ENCODE measurements around the gene YES1. TPM values are rescaled to one million over a fixed set of nuclear protein-coding genes. Genes with fewer than 3 reads are reported as not detected.

Gene YES1
- total and polyA plus RNA-seq, 2 of the 8 experiments (the other 6 are each of a cell fraction or from before 2014, with no cell fraction given): 14.8 to 94.3 TPM

DNA sequence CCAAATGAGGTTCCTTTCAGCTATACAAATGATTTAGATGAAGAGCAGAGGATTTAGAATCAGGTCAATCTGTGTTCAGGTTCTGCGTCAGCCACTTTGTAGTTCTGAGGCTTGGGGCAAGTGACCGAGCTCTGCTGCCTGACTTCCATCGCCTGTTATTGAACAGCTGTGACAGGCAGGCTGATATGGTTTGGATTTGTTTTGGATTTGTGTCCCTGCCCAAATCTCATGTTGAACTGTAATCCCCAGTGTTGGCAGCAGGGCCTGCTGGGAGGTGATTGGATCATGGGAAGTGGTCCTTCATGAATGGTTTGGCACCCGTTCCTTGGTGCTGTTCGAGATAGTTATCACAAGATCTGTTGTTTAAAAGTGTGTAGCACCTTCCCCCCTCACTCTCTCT is 136.0 kb downstream of the YES1 start:
- H4K20me1 ChIP-seq (replicated peaks in 1 of 2; ENCODE audit: control insufficient read depth in 1 of 2, insufficient read depth in 2 of 2, low read length in 2 of 2): peaks cover 2 to 4% of the 10 kb centered on the region in 2 experiments
- no peak overlapping the region for H3K56ac ChIP-seq (replicated peaks; ENCODE audit: insufficient read length, low read depth, low read length)
- no peak overlapping the region for H2BK120ac ChIP-seq (replicated peaks; ENCODE audit: low read depth, low read length)
- H3K79me1 ChIP-seq (ENCODE audit: low read depth, low read length): no peaks in the 10 kb centered on the region
- no peak overlapping the region for H2BK5ac ChIP-seq (ENCODE audit: low read depth, low read length)
- H2AFZ ChIP-seq (ENCODE audit: low read length): no peak overlapping the region
- peaks cover 7 to 55% (median 31%) of the 10 kb centered on the region in 4 experiments; a peak in 7 of 8 replicates for H3K36me3 ChIP-seq (ENCODE audit: control insufficient read depth in 2 of 4, insufficient read depth in 4 of 4, low read length in 3 of 4)
- H4K91ac ChIP-seq (replicated peaks; ENCODE audit: insufficient read length, low read length): no peak overlapping the region
- no peak overlapping the region for H3K18ac ChIP-seq (ENCODE audit: extremely low read depth, low read length)
- no peak for TF ChIP-seq POU5F1 (IDR thresholded peaks at IDR 0.05; ENCODE audit: low read depth, low read length)
- no peak for TF ChIP-seq RBBP5 (IDR thresholded peaks at IDR 0.05; ENCODE audit: borderline replicate concordance, low read depth, low read length)
- TF ChIP-seq SIX5 (IDR thresholded peaks at IDR 0.05; ENCODE audit: low read depth, low read length): no peak
- TF ChIP-seq NRF1 (IDR thresholded peaks at IDR 0.05; ENCODE audit: low read depth, low read length): no peak
- no peak for TF ChIP-seq GABPA (IDR thresholded peaks at IDR 0.05; ENCODE audit: borderline replicate concordance, insufficient read depth, low read length)
- TF ChIP-seq POLR2AphosphoS5 (IDR thresholded peaks at IDR 0.05; ENCODE audit: low read depth, low read length): no peak; the same call in 1 of the 2 replicates
- TF ChIP-seq CTBP2 (IDR thresholded peaks at IDR 0.05; ENCODE audit: borderline replicate concordance, insufficient read depth, insufficient read length, low read length): no peak
- no peak for TF ChIP-seq GTF2F1 (IDR thresholded peaks at IDR 0.05; ENCODE audit: borderline replicate concordance, low read depth, low read length)
- TF ChIP-seq SP2 (IDR thresholded peaks at IDR 0.05; ENCODE audit: low read length): no peak
- TF ChIP-seq FOSL1 (IDR thresholded peaks at IDR 0.05; ENCODE audit: insufficient read depth, low read depth, low read length): no peak
- no peak for TF ChIP-seq TAF1 (IDR thresholded peaks at IDR 0.05; ENCODE audit: low read depth, low read length)
- no peak overlapping the region for H3K4ac ChIP-seq (replicated peaks; ENCODE audit: insufficient read length, low read depth, low read length)
- no peaks in the 10 kb centered on the region for H3K9me3 ChIP-seq (ENCODE audit: insufficient read depth in 2 of 2, low read depth in 1 of 2, low read length in 1 of 2)
- no peak overlapping the region for H3K4me2 ChIP-seq (ENCODE audit: insufficient read depth in 1 of 2, low read depth in 2 of 2, low read length in 2 of 2)
- H2BK20ac ChIP-seq (ENCODE audit: low read length): no peak overlapping the region
- no peak overlapping the region for H3K14ac ChIP-seq (ENCODE audit: insufficient read length)
- no peaks in the 10 kb centered on the region for H3K79me2 ChIP-seq (ENCODE audit: control insufficient read depth in 1 of 2, insufficient read depth in 2 of 2, low read length in 2 of 2)
- no peak overlapping the region for H3K9ac ChIP-seq (replicated peaks in 1 of 4; ENCODE audit: extremely low read depth in 1 of 4, low read depth in 3 of 4, low read length in 3 of 4)
- no peak overlapping the region for H3K27ac ChIP-seq (ENCODE audit: low read depth, low read length)
- no peak overlapping the region for H2BK12ac ChIP-seq (ENCODE audit: low read depth, low read length)
- H3K27me3 ChIP-seq (replicated peaks in 1 of 4; ENCODE audit: control insufficient read depth in 3 of 4, extremely low read depth in 1 of 4, insufficient read depth in 3 of 4, low read length in 3 of 4): no peaks in the 10 kb centered on the region
- no peaks in the 10 kb centered on the region for H3K23me2 ChIP-seq (ENCODE audit: low read depth, low read length)
- no peaks in the 10 kb centered on the region for H3K4me1 ChIP-seq (replicated peaks in 1 of 4; ENCODE audit: control insufficient read depth in 3 of 4, insufficient read depth in 4 of 4, low read length in 3 of 4)
- ChIA-PET CTCF (ENCODE audit: partially characterized antibody) (interaction anchor here (0.9 to 1.7 kb wide), 4 partner anchors 10 to 55 kb away, joined by 3 to 6 read pairs (median 4); no protein-coding TSS in a partner anchor), POLR2A (ENCODE audit: partially characterized antibody) (interaction anchor here (1.2 to 1.5 kb wide), 2 partner anchors 11 to 18 kb away, joined by 4 read pairs; no protein-coding TSS in a partner anchor)
- FAIRE-seq (no peak), DNase-seq (ENCODE audit: low read depth in 1 of 2, low spot score in 2 of 2) (no peak)
- no peak overlapping the region for H3K4me3 ChIP-seq (ENCODE audit: extremely low read depth in 1 of 4, insufficient read depth in 2 of 4, low read depth in 3 of 4, low read length in 4 of 4)
- H2BK15ac ChIP-seq (ENCODE audit: low read length): no peak overlapping the region
- no peak overlapping the region for H2AK5ac ChIP-seq (ENCODE audit: low read depth, low read length)
- H4K5ac ChIP-seq (ENCODE audit: insufficient read length, low read depth, low read length): no peak overlapping the region
- H4K8ac ChIP-seq (ENCODE audit: extremely low read depth, insufficient read depth, low read length): no peak overlapping the region
- no peak overlapping the region for H3K23ac ChIP-seq (ENCODE audit: insufficient read length)
- 91% methylated on average over 5 of the region's 5 CpGs; no CpG with 5 or more reads in 1 of the 2 experiments for WGBS, 2 experiments (ENCODE audit: extremely low coverage in 1 of 2, insufficient coverage in 1 of 2, insufficient read length in 1 of 2, insufficient replicate concordance in 2 of 2, low coverage in 1 of 2, low lambda C conversion rate in 2 of 2, missing lambda C conversion rate in 1 of 2)
